GM23248 (cell line): ENCODE measurements around the gene CENPT. TPM values are rescaled to one million over a fixed set of nuclear protein-coding genes. Genes with fewer than 3 reads are reported as not detected.
"Not testable (repeated sequence)": the region's sequence is repeated elsewhere in the genome, so short reads cannot be mapped to it uniquely, and the experiment has no call there.

Experiments used
- DNase-seq: peaks from one replicate; pipeline ENCODE4 v3.0.0-alpha.2; 2015
- H2AFZ ChIP-seq: fragments of 200-600 bp; sonication (generic); 2 replicates; pipeline ENCODE4 v1.6.1; 2016; ENCODE audit warnings: antibody characterized with exemption
- H3F3A ChIP-seq: fragments of 200-600 bp; sonication (generic); 2 replicates; pipeline ENCODE4 v1.6.1; 2016; ENCODE audit warnings: mild to moderate bottlenecking, antibody characterized with exemption, mixed run types; ENCODE audit not compliant: insufficient read depth
- H3K27ac ChIP-seq: fragments of 200-600 bp; sonication (generic); 2 replicates; pipeline ENCODE4 v1.5.1; 2016; ENCODE audit warnings: mild to moderate bottlenecking
- H3K27me3 ChIP-seq: fragments of 200-600 bp; sonication (generic); replicated peaks from 2 replicates; pipeline ENCODE4 v1.6.1; 2016; ENCODE audit warnings: mild to moderate bottlenecking; ENCODE audit not compliant: insufficient read depth
- H3K36me3 ChIP-seq: fragments of 200-600 bp; sonication (generic); 2 replicates; pipeline ENCODE4 v1.6.1; 2016; ENCODE audit warnings: low read depth, mild to moderate bottlenecking
- H3K4me1 ChIP-seq: fragments of 200-600 bp; sonication (generic); 2 replicates; pipeline ENCODE4 v1.6.1; 2016; ENCODE audit warnings: mild to moderate bottlenecking; ENCODE audit not compliant: insufficient read depth
- H3K4me2 ChIP-seq: fragments of 200-600 bp; sonication (generic); one replicate; pipeline ENCODE4 v1.6.1; 2016; ENCODE audit warnings: mild to moderate bottlenecking; ENCODE audit not compliant: unreplicated experiment
- H3K4me3 ChIP-seq: fragments of 200-600 bp; sonication (generic); 2 replicates; pipeline ENCODE4 v1.5.1; 2016; ENCODE audit warnings: mild to moderate bottlenecking
- H3K79me2 ChIP-seq: fragments of 200-600 bp; sonication (generic); 2 replicates; pipeline ENCODE4 v1.6.1; 2016; ENCODE audit warnings: mild to moderate bottlenecking; ENCODE audit not compliant: insufficient read depth
- H3K9ac ChIP-seq: fragments of 200-600 bp; sonication (generic); 2 replicates; pipeline ENCODE4 v1.6.1; 2016; ENCODE audit warnings: mild to moderate bottlenecking
- H3K9me2 ChIP-seq: fragments of 200-600 bp; sonication (generic); 2 replicates; pipeline ENCODE4 v1.6.1; 2016; ENCODE audit warnings: mixed run types, mild to moderate bottlenecking, moderate library complexity; ENCODE audit not compliant: insufficient read depth
- H3K9me3 ChIP-seq: fragments of 200-600 bp; sonication (generic); one replicate; pipeline ENCODE4 v1.6.1; 2017; ENCODE audit warnings: low read depth
- H4K20me1 ChIP-seq: fragments of 200-600 bp; sonication (generic); 2 replicates; pipeline ENCODE4 v1.6.0; 2016; ENCODE audit not compliant: insufficient read depth
- EZH2 ChIP-seq: fragments of 200-600 bp; sonication (generic); IDR thresholded peaks from 2 replicates; pipeline ENCODE4 v1.6.1; 2018; ENCODE audit warnings: antibody characterized with exemption, mild to moderate bottlenecking; ENCODE audit not compliant: insufficient read depth, poor library complexity, severe bottlenecking
- EZH2phosphoT487 ChIP-seq: fragments of 200-600 bp; sonication (generic); IDR thresholded peaks from 2 replicates; pipeline ENCODE4 v1.6.1; 2018; ENCODE audit warnings: antibody characterized with exemption, moderate library complexity, mild to moderate bottlenecking, low read depth; ENCODE audit not compliant: insufficient read depth
- whole genome bisulfite sequencing, 2 experiments: methylation state at CpG; one replicate each; pipeline ENCODE4 v1.1.6; 2015 to 2017; ENCODE audit warnings: low lambda C conversion rate in 2 of 2, low coverage in 1 of 2; ENCODE audit errors: missing lambda C conversion rate in 2 of 2; 5-methylcytosine and 5-hydroxymethylcytosine counted together
- in situ Hi-C: fragments of 300-500 bp; cut with MboI; formaldehyde crosslinking; loops from 2 replicates; pipeline ENCODE4 v1.15.0; 2020
- polyA plus RNA-seq: library from polyadenylated mRNA; unstranded; fragments of >200 nt; fragmentation: Nextera tagmentation; extraction: Ambion mirVana; gene quantifications from 2 replicates; pipeline ENCODE4 v1.2.1, GENCODE V29; 2016
- total RNA-seq: library from RNA; depleted of rRNA; stranded (reverse); fragments of >200 nt; shearing (Covaris generic); gene quantifications from 2 replicates; pipeline ENCODE4 v1.2.3, GENCODE V29; 2014

CENPT gene
- total and polyA plus RNA-seq, 2 experiments from 2014 or later, result 53.4 to 63.1 TPM

DNA sequence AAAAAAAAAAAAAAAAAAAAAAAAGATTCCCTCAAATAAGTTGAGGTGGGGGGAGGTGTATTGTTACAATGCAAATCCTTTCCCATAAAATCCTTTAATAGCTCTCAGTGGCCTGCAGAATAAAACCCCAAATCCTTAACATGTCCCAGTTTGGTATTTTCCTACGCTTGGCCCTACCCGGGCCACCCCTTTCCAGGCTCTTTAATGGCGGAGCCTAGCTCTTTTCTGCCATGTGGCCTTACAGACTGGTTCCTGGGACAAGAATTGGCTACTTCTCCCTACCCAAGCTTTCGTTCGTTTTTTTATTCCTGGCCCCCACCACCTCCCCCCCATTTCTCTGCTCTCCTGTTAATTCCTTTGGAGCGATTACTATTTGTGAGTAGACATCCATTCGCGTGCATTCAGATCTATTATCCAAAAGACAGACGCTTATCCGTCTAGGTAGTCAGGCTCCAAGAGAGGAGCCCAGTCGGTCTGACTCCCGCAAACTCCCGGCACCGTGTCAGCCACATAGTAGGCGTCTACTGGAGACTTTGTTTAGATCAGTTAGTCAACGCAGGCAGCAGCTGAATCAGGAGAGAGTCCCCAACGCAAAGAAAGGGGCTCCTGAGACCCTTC lies 6.2 kb downstream of the CENPT start:
- DNase-seq, result no peak
- H3K4me2 ChIP-seq, result peak overlapping the region; percentile 83
- peak overlapping the region; percentile 75 for H3K9ac ChIP-seq
- no peaks in the 10 kb centered on the region for H4K20me1 ChIP-seq
- peak overlapping the region; percentile 97 for H2AFZ ChIP-seq
- TF ChIP-seq EZH2phosphoT487 (no peak), EZH2 (no peak)
- WGBS, 2 experiments, result 32 to 34% methylated on average over 17 of the region's 17 CpGs
- peaks cover 34% of the 10 kb centered on the region for H3K79me2 ChIP-seq
- H3K9me3 ChIP-seq, result no peaks in the 10 kb centered on the region
- H3K36me3 ChIP-seq, result no peaks in the 10 kb centered on the region
- H3K27ac ChIP-seq, result peak overlapping the region; percentile 91
- H3K9me2 ChIP-seq, result no peaks in the 10 kb centered on the region
- in situ Hi-C loops, result no loop called here
- peaks cover 37% of the 10 kb centered on the region for H3K4me1 ChIP-seq
- H3K4me3 ChIP-seq, result peak overlapping the region; percentile 76
- H3F3A ChIP-seq, result peaks cover 15% of the 10 kb centered on the region
- H3K27me3 ChIP-seq, result no peaks in the 10 kb centered on the region

DNA sequence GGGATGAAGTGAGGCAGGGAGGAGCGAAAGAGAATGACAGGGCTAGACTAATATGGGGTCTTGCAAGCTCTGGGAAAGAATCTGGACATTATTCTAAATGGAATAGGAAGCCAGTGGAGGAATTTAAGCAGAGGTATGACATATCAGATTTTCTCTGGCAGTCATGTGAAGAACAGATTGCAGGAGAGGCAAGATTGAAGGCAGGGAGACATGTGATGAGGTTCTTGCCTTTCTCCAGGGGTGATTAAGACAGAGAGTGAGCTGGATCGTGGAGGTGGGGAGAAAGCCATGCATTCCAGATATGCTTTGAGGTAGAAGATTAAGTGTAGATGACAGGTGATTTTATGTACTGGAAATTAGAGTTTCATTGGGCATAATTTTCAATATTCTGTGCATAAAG lies 9.7 kb downstream of the CENPT start:
- no peak for DNase-seq

DNA sequence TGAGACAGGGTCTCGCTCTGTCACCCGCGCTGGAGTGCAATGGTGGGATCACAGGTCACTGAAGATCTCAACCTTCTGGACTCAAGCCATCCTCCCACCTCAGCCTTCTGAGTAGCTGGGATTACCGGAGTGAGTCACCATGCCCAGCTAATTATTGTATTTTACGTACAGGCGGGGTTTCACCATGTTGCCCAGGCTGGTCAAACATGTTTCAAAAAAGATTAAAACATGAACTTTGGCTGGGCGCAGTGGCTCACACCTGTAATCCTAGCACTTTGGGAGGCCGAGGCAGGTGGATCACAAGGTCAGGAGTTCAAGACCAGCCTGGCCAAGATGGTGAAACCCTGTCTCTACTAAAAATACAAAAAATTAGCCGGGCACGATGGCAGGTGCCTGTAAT lies 10.3 kb downstream of the CENPT start:
- H3K9me3 ChIP-seq, H3K27me3 ChIP-seq, DNase-seq, H2AFZ ChIP-seq, H3K9me2 ChIP-seq, H3K4me3 ChIP-seq, H4K20me1 ChIP-seq, H3K27ac ChIP-seq, H3K36me3 ChIP-seq, H3K4me2 ChIP-seq, H3F3A ChIP-seq, in situ Hi-C loops, H3K9ac ChIP-seq: not testable (repeated sequence)
- H3K79me2 ChIP-seq, result peaks cover 19% of the 10 kb centered on the region
- peaks cover 10% of the 10 kb centered on the region for H3K4me1 ChIP-seq
- 89 to 92% methylated on average over 10 of the region's 10 CpGs for WGBS, 2 experiments

More for the DNA sequence above, 9.7 kb downstream of the CENPT start:
- no peaks in the 10 kb centered on the region for H3K36me3 ChIP-seq
- H3K4me3 ChIP-seq, result no peak overlapping the region
- H3K9ac ChIP-seq, result no peak overlapping the region
- TF ChIP-seq EZH2phosphoT487, result no peak
- no peaks in the 10 kb centered on the region for H3F3A ChIP-seq
- no peaks in the 10 kb centered on the region for H3K27me3 ChIP-seq
- peaks cover 6% of the 10 kb centered on the region for H3K4me1 ChIP-seq
- in situ Hi-C loops, result no loop called here
- H4K20me1 ChIP-seq, result no peaks in the 10 kb centered on the region
- no peak overlapping the region for H2AFZ ChIP-seq
- H3K9me2 ChIP-seq, result no peaks in the 10 kb centered on the region
- no peak overlapping the region for H3K4me2 ChIP-seq
- H3K79me2 ChIP-seq, result peaks cover 13% of the 10 kb centered on the region
- no peaks in the 10 kb centered on the region for H3K9me3 ChIP-seq
- no peak overlapping the region for H3K27ac ChIP-seq
- WGBS, 2 experiments, result 87 to 99% methylated on average over 2 of the region's 2 CpGs

DNA sequence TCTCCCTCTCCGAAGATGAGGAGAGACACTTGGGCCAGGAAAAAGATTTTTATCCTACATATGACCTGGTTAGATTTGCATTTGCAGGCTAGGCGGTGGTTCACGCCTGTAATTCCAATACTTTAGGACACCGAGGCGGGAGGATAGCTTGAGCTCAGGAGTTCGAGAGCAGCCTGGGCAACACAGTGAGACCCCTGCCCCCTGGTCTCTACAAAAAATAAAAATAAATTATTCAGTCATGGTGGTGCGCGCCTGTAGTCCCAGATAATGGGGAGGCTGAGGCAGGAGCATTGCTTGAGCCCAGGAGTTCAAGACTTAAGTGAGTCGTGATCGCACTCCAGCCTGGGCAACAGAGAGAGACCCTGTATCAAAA lies 13.3 kb downstream of the CENPT start:
- Histone ChIP-seq H3K9me3 (no peaks in the 10 kb centered on the region), H3K36me3 (peaks cover 6% of the 10 kb centered on the region; the same call in 1 of the 2 replicates), H3K9ac (peak overlapping the region; percentile 99), H3K4me2 (peak overlapping the region; percentile 87), H3K9me2 (no peaks in the 10 kb centered on the region), H3K79me2 (peaks cover 31% of the 10 kb centered on the region), H3K4me1 (peaks cover 6% of the 10 kb centered on the region), H3F3A (no peaks in the 10 kb centered on the region), H3K27ac (peak overlapping the region; percentile 89; the same call in 1 of the 2 replicates), H3K4me3 (peak overlapping the region; percentile 93), H3K27me3 (no peaks in the 10 kb centered on the region), H4K20me1 (no peaks in the 10 kb centered on the region), H2AFZ (peak overlapping the region; percentile 93)
- TF ChIP-seq EZH2, result no peak
- no peak for TF ChIP-seq EZH2phosphoT487
- DNase-seq, result no peak
- WGBS, 2 experiments, result 86 to 89% methylated on average over 10 of the region's 10 CpGs
- in situ Hi-C loops, result no loop called here
